Brain microvascular endothelial cell (primary cell): ENCODE measurements around the gene NSD1.
A peak's percentile ranks its signal among the peaks of the same experiment; 100 is the strongest.

Experiments
- DNase-seq: peaks from one replicate; pipeline ENCODE4 v3.0.0-alpha.2; 2020
- H3K27ac ChIP-seq: fragments of 250-450 bp; sonication (Bioruptor Pico); 2 replicates; pipeline ENCODE4 v1.5.1; 2020; ENCODE audit warnings: mild to moderate bottlenecking, moderate library complexity
- H3K27me3 ChIP-seq: fragments of 250-450 bp; sonication (Bioruptor Pico); replicated peaks from 2 replicates; pipeline ENCODE4 v1.5.1; 2020; ENCODE audit warnings: mild to moderate bottlenecking
- H3K36me3 ChIP-seq: fragments of 250-450 bp; sonication (Bioruptor Pico); replicated peaks from 2 replicates; pipeline ENCODE4 v1.5.1; 2020; ENCODE audit warnings: mild to moderate bottlenecking
- H3K4me3 ChIP-seq: 2 replicates; pipeline ENCODE4 v1.5.1; 2011; ENCODE audit warnings: low read depth, mild to moderate bottlenecking, control low read depth, low read length, moderate library complexity
- in situ Hi-C: cut with HindIII; loops from 2 replicates; pipeline ENCODE4 v1.10.0; 2017; ENCODE audit warnings: low sequenced_read_pairs, low pct_ligation_motif_present
- TF ChIP-seq, protein P1 (sequence below): IDR thresholded peaks from 2 replicates; pipeline ENCODE4 v1.5.1; 2011; ENCODE audit warnings: low read depth, mild to moderate bottlenecking, moderate library complexity, low read length, control low read depth, inconsistent platforms; ENCODE audit errors: missing control alignments

Gene NSD1

DNA sequence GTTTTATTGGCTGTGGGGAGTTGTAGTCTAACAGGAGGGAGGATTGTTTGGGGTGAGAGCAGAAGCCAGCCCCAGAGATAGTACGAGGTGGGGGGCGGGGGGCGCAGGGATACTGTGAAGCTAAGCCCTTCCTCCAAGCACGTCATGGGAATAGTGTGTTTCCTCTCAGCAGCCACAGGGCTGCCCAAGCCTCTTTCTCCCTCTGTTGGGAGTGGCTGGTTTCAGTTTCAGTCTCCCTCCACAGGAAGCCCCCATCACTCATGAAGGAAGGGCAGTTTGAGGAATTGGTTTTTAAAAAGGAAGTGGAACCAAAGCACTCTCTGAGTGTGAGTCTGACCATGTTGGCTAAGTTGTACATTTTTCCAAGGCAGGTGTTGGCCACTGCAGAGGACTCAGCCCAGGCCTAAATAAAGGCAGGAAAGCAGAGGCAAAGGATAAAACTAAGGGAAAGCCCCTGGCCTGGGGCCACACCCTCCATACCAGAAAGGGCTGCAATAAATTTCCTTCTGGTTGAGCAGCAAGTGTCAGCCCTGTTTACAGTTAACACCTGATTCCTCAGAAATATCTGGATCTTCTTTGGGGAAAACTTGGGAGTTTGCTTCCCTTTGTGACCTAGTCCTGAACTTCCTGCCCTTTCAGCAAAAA, 166.8 kb downstream of the NSD1 start:
- H3K4me3 ChIP-seq = no peak overlapping the region

DNA sequence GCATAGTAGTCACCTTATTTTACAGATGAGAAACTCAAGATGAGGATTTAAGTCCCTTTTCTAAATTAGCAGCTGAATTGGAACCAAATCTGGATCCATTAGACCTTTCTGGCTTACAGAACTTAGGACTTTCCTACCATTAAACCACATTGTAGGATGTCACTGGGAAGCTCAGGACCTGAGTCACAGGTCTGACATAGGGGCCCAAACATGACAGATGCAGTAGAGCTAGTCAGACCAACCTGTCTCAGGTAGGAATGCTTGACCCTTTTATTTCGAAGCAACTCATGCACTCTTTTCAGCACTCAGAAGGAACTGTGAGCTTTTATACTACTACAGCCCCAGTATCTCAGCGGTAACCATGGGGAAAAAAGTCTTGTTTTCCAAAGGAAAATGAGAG, 167.4 kb downstream of the NSD1 start:
- Histone ChIP-seq H3K36me3 (peaks cover 21% of the 10 kb centered on the region), H3K27ac (no peak overlapping the region), H3K4me3 (no peak overlapping the region), H3K27me3 (no peaks in the 10 kb centered on the region)
- in situ Hi-C loops = loop anchor here (25.0 kb wide), 1 partner anchor 136 kb away; the partner anchor contains the start of genes GRK6 and PRR7
- TF ChIP-seq, protein P1, sequence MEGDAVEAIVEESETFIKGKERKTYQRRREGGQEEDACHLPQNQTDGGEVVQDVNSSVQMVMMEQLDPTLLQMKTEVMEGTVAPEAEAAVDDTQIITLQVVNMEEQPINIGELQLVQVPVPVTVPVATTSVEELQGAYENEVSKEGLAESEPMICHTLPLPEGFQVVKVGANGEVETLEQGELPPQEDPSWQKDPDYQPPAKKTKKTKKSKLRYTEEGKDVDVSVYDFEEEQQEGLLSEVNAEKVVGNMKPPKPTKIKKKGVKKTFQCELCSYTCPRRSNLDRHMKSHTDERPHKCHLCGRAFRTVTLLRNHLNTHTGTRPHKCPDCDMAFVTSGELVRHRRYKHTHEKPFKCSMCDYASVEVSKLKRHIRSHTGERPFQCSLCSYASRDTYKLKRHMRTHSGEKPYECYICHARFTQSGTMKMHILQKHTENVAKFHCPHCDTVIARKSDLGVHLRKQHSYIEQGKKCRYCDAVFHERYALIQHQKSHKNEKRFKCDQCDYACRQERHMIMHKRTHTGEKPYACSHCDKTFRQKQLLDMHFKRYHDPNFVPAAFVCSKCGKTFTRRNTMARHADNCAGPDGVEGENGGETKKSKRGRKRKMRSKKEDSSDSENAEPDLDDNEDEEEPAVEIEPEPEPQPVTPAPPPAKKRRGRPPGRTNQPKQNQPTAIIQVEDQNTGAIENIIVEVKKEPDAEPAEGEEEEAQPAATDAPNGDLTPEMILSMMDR = no peak
- DNase-seq = no peak

More for the DNA sequence above, 166.8 kb downstream of the NSD1 start:
- in situ Hi-C loops = loop anchor here (25.0 kb wide), 1 partner anchor 137 kb away; the partner anchor contains the start of genes GRK6 and PRR7
- Histone ChIP-seq H3K36me3 (peaks cover 21% of the 10 kb centered on the region), H3K27me3 (no peaks in the 10 kb centered on the region), H3K27ac (peak overlapping the region; percentile 23)
- TF ChIP-seq, protein P1 = peak; percentile 59
- DNase-seq = peak; percentile 75

DNA sequence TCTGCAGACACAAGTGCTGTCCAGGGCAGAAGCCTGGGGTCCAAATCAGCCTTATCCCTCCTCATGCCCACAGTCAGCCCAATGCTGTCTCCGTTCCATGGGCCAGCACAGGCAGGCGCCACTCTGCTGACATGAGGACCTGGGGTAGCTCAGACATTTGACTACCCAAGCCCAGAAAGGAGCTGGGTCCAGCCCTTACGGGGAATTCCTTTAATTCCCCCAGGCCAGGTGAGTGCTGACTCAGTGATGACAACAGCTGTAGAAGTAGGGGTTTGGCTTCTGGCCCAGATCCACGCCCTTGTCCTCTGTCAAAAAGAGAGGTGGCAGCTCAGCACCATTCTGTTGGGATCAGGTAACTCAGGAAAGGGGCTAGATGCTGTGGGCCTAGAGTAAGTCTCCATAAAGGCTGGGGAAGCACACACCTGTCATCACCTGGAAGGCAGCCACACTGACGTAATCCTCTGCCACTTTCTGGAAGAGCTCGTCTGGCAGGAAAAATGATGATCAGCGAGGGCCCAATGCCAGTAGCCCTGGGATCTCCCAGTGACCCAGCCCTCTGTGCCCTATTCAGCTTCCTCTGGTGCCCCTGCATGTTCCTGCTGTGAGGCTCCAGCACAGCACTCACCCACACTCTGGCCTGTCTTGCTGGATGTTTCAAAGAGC, 168.1 kb downstream of the NSD1 start:
- no peak overlapping the region for H3K27ac ChIP-seq
- H3K27me3 ChIP-seq = no peaks in the 10 kb centered on the region
- H3K36me3 ChIP-seq = peaks cover 21% of the 10 kb centered on the region
- no peak overlapping the region for H3K4me3 ChIP-seq
- TF ChIP-seq, protein P1 = no peak
- no peak for DNase-seq
- in situ Hi-C loops = loop anchor here (25.0 kb wide), 1 partner anchor 136 kb away; the partner anchor contains the start of genes GRK6 and PRR7

GRCh38 chr5:177302354-177303110, 169.0 kb downstream of the NSD1 start:
- no peak overlapping the region for H3K27ac ChIP-seq
- DNase-seq = no peak
- no peaks in the 10 kb centered on the region for H3K27me3 ChIP-seq
- TF ChIP-seq, protein P1 = no peak
- H3K4me3 ChIP-seq = peak overlapping the region; percentile 97
- in situ Hi-C loops = loop anchor here (25.0 kb wide), 1 partner anchor 135 kb away; the partner anchor contains the start of genes GRK6 and PRR7
- H3K36me3 ChIP-seq = peaks cover 27% of the 10 kb centered on the region

- Histone ChIP-seq H3K27me3 (no peaks in the 10 kb centered on the region), H3K36me3 (peaks cover 29% of the 10 kb centered on the region), H3K4me3 (peak within 1 kb of the TSS; percentile 97), H3K27ac (peak within 1 kb of the TSS; percentile 78)
- TF ChIP-seq, protein P1 = peak; percentile 42
- in situ Hi-C loops = loop anchor here (25.0 kb wide), 1 partner anchor 134 kb away; the partner anchor contains the start of genes GRK6 and PRR7
- peak; percentile 76 for DNase-seq
These were observed 169.8 kb downstream of the NSD1 start, which contains the start of the genes PRELID1 and RAB24 for GRCh38 chr5:177303121-177303924. TSS of gene PRELID1 (plus strand) at chr5:177303799. CDS start at chr5:177303986, 187 bp downstream. TSS of gene RAB24 (minus strand) at chr5:177303719. CDS start at chr5:177303288, 431 bp downstream.
